K562 (cell line): ENCODE measurements around the gene ADAMTSL2. TPM values are rescaled to one million over a fixed set of nuclear protein-coding genes. Genes with fewer than 3 reads are reported as not detected.

Experiments
- CHD4 ChIP-seq: fragments of 200-600 bp; sonication (generic); IDR thresholded peaks from 3 replicates; pipeline ENCODE4 v1.6.1; 2012; ENCODE audit warnings: low read depth, mild to moderate bottlenecking, mixed read lengths, low read length, inconsistent platforms; ENCODE audit not compliant: insufficient read depth, insufficient replicate concordance, poor library complexity, severe bottlenecking
- MAFK ChIP-seq: IDR thresholded peaks from 2 replicates; pipeline ENCODE4 v1.6.1; 2011; ENCODE audit warnings: low read length, improper control_type of control experiment
- NCOA2 ChIP-seq, 2 experiments: fragments of 450-650 bp; IDR thresholded peaks; 2 replicates each; pipeline ENCODE4 v1.6.1; 2018; ENCODE audit warnings: mild to moderate bottlenecking in 2 of 2, moderate library complexity in 1 of 2; ENCODE audit not compliant: partially characterized antibody in 2 of 2
- NCOA6 ChIP-seq: fragments of 450-650 bp; IDR thresholded peaks from 2 replicates; pipeline ENCODE4 v1.6.1; 2017; ENCODE audit warnings: mild to moderate bottlenecking
- NR3C1 ChIP-seq: sonication (generic); formaldehyde crosslinking; IDR thresholded peaks from 2 replicates; pipeline ENCODE4 v1.8.1; 2022; ENCODE audit warnings: missing genetic modification reagents
- POLR2AphosphoS2 ChIP-seq: IDR thresholded peaks from 2 replicates; pipeline ENCODE4 v1.6.1; 2012; ENCODE audit warnings: low read length, improper control_type of control experiment
- POLR2AphosphoS5 ChIP-seq: IDR thresholded peaks from 2 replicates; pipeline ENCODE4 v1.6.1; 2011; ENCODE audit warnings: mild to moderate bottlenecking, low read depth, low read length, moderate library complexity; ENCODE audit not compliant: control insufficient read depth, insufficient read depth
- RB1 ChIP-seq: fragments of 450-650 bp; IDR thresholded peaks from 2 replicates; pipeline ENCODE4 v1.6.1; 2017; ENCODE audit warnings: low read depth, mild to moderate bottlenecking
- SOX6 ChIP-seq: fragments of 450-650 bp; IDR thresholded peaks from 2 replicates; pipeline ENCODE4 v1.6.1; 2014; ENCODE audit warnings: mild to moderate bottlenecking
- STAG1 ChIP-seq: sonication (generic); formaldehyde crosslinking; IDR thresholded peaks from 2 replicates; pipeline ENCODE4 v1.5.0; 2020; ENCODE audit warnings: missing genetic modification reagents, borderline replicate concordance
- TAL1 ChIP-seq: fragments of 450-650 bp; IDR thresholded peaks from 2 replicates; pipeline ENCODE4 v1.6.1; 2016; ENCODE audit warnings: mild to moderate bottlenecking
- ZNF324 ChIP-seq: fragments of 250-450 bp; sonication (Bioruptor Pico); IDR thresholded peaks from 2 replicates; pipeline ENCODE4 v1.4.0; 2020; ENCODE audit warnings: mild to moderate bottlenecking
- ZNF586 ChIP-seq: fragments of 450-650 bp; formaldehyde crosslinking; conservative IDR thresholded peaks from 2 replicates; pipeline ENCODE4 v1.4.0; 2020; ENCODE audit warnings: mild to moderate bottlenecking, moderate library complexity
- ZNF696 ChIP-seq: fragments of 250-450 bp; sonication (Bioruptor Pico); conservative IDR thresholded peaks from 2 replicates; pipeline ENCODE4 v1.4.0; 2020; ENCODE audit warnings: mild to moderate bottlenecking, moderate library complexity
- polyA plus RNA-seq, 8 experiments: library from polyadenylated mRNA; depleted of rRNA in 4 of 8; stranded (reverse) in 5 of 8; unstranded in 3 of 8; fragments of >200 nt; fragmentation: Nextera tagmentation in 2 of 8; fragmentation: Illumina TruSeq in 1 of 8; extraction: Ambion mirVana in 2 of 8; extraction: Trizol in 1 of 8; gene quantifications; 2 replicates each; pipeline versions ENCODE4 v1.2.1 to v1.2.3, GENCODE V29; 2011 to 2014; ENCODE audit warnings: inconsistent platforms in 1 of 8, missing spikeins in 1 of 8
- total RNA-seq, 7 experiments: library from RNA; depleted of rRNA in 6 of 7; stranded (reverse); fragments of >200 nt in 6 of 7; fragmentation: Illumina TruSeq in 2 of 7; extraction: Trizol in 2 of 7; gene quantifications; 2 replicates each; pipeline versions ENCODE4 v1.2.1 to v1.2.3, GENCODE V29; 2011 to 2021; ENCODE audit warnings: low replicate concordance in 1 of 7
- TF ChIP-seq, protein P1 (sequence below), 2 experiments: fragments of 450-650 bp in 1 of 2; IDR thresholded peaks; 2 replicates each; pipeline ENCODE4 v1.6.1; 2011 to 2017; ENCODE audit warnings: low read depth in 2 of 2, antibody characterized with exemption in 1 of 2, borderline replicate concordance in 1 of 2, low read length in 1 of 2, mild to moderate bottlenecking in 1 of 2, mixed read lengths in 1 of 2; ENCODE audit not compliant: control insufficient read depth in 1 of 2
- TF ChIP-seq, protein P2 (sequence below): fragments of 450-650 bp; formaldehyde crosslinking; IDR thresholded peaks from 2 replicates; pipeline ENCODE4 v1.4.0; 2022; ENCODE audit warnings: missing genetic modification characterization
- TF ChIP-seq, protein P3 (sequence below): fragments of 250-450 bp; sonication (Bioruptor Pico); IDR thresholded peaks from 2 replicates; pipeline ENCODE4 v1.9.0; 2021; ENCODE audit warnings: mild to moderate bottlenecking
- TF ChIP-seq, protein P4 (sequence below): IDR thresholded peaks from 3 replicates; pipeline ENCODE4 v1.6.1; 2011; ENCODE audit warnings: borderline replicate concordance, mild to moderate bottlenecking, moderate library complexity; ENCODE audit not compliant: insufficient read length; ENCODE audit errors: extremely low read depth
- TF ChIP-seq, protein P5 (sequence below): IDR thresholded peaks from 3 replicates; pipeline ENCODE4 v1.6.1; 2011; ENCODE audit warnings: borderline replicate concordance, mild to moderate bottlenecking; ENCODE audit not compliant: insufficient read length, insufficient read depth

Gene ADAMTSL2
- total and polyA plus RNA-seq, 9 of the 15 experiments (the other 6 are each of a cell fraction or from before 2014, with no cell fraction given): 0.04 TPM; not detected in 8

DNA sequence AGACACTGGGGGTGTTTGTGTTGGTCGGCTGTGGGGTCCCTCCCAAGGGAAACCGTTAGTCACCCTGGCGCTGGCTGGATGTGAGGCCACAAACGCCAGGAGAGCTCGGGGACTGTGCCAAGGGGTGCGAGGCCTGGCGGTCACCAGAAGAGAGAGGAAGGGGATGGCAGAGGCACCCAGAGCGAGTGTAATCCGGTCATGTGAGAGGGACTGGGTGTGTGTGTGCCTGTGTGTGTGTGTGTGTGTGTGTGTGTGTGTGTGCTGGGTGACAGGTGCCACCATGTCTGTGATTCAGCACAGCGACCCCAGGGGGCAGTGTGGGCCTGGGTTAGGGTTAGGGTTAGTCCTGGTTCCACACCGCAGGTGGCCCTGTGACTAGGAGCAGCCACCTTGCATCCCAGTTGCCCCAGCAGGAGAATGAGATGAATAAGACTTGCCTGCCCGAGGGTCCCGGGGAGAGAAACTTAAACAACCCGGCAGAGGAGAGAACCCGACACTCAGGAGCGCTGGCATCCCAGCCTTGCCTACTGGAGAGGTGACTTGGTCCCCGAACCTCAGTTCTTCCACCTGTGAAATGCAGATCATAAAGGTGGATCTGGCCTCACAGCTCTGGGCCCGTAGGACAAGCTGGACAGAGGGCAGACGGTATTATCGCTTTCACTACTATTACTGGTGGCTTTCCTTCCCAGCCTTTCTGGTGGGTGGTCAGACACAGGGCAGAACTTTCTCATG is 1.4 kb upstream of the ADAMTSL2 start (continued):
- TF ChIP-seq, protein P1, sequence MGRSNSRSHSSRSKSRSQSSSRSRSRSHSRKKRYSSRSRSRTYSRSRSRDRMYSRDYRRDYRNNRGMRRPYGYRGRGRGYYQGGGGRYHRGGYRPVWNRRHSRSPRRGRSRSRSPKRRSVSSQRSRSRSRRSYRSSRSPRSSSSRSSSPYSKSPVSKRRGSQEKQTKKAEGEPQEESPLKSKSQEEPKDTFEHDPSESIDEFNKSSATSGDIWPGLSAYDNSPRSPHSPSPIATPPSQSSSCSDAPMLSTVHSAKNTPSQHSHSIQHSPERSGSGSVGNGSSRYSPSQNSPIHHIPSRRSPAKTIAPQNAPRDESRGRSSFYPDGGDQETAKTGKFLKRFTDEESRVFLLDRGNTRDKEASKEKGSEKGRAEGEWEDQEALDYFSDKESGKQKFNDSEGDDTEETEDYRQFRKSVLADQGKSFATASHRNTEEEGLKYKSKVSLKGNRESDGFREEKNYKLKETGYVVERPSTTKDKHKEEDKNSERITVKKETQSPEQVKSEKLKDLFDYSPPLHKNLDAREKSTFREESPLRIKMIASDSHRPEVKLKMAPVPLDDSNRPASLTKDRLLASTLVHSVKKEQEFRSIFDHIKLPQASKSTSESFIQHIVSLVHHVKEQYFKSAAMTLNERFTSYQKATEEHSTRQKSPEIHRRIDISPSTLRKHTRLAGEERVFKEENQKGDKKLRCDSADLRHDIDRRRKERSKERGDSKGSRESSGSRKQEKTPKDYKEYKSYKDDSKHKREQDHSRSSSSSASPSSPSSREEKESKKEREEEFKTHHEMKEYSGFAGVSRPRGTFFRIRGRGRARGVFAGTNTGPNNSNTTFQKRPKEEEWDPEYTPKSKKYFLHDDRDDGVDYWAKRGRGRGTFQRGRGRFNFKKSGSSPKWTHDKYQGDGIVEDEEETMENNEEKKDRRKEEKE (IDR thresholded peaks at IDR 0.05; ENCODE audit: borderline replicate concordance in 1 of 2, control insufficient read depth in 1 of 2, low read depth in 2 of 2, low read length in 1 of 2): no peak
- TF ChIP-seq TAL1: no peak
- no peak for TF ChIP-seq NCOA2 (IDR thresholded peaks at IDR 0.05; ENCODE audit: partially characterized antibody in 2 of 2)
- no peak for TF ChIP-seq NR3C1 (CRISPR knock-in tag)
- no peak for TF ChIP-seq MAFK
- no peak for TF ChIP-seq POLR2AphosphoS5
- TF ChIP-seq, protein P2, sequence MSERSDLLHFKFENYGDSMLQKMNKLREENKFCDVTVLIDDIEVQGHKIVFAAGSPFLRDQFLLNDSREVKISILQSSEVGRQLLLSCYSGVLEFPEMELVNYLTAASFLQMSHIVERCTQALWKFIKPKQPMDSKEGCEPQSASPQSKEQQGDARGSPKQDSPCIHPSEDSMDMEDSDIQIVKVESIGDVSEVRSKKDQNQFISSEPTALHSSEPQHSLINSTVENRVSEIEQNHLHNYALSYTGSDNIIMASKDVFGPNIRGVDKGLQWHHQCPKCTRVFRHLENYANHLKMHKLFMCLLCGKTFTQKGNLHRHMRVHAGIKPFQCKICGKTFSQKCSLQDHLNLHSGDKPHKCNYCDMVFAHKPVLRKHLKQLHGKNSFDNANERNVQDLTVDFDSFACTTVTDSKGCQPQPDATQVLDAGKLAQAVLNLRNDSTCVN (CRISPR knock-in tag): 0 out of 2 replicates have a peak, but pooled peaks have one; percentile 45
- TF ChIP-seq NCOA6: no peak
- TF ChIP-seq, protein P3, sequence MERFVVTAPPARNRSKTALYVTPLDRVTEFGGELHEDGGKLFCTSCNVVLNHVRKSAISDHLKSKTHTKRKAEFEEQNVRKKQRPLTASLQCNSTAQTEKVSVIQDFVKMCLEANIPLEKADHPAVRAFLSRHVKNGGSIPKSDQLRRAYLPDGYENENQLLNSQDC (CRISPR knock-in tag): no peak
- TF ChIP-seq, protein P4, sequence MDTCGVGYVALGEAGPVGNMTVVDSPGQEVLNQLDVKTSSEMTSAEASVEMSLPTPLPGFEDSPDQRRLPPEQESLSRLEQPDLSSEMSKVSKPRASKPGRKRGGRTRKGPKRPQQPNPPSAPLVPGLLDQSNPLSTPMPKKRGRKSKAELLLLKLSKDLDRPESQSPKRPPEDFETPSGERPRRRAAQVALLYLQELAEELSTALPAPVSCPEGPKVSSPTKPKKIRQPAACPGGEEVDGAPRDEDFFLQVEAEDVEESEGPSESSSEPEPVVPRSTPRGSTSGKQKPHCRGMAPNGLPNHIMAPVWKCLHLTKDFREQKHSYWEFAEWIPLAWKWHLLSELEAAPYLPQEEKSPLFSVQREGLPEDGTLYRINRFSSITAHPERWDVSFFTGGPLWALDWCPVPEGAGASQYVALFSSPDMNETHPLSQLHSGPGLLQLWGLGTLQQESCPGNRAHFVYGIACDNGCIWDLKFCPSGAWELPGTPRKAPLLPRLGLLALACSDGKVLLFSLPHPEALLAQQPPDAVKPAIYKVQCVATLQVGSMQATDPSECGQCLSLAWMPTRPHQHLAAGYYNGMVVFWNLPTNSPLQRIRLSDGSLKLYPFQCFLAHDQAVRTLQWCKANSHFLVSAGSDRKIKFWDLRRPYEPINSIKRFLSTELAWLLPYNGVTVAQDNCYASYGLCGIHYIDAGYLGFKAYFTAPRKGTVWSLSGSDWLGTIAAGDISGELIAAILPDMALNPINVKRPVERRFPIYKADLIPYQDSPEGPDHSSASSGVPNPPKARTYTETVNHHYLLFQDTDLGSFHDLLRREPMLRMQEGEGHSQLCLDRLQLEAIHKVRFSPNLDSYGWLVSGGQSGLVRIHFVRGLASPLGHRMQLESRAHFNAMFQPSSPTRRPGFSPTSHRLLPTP: no peak
- no peak for TF ChIP-seq ZNF324 (CRISPR knock-in tag)
- TF ChIP-seq CHD4: no peak
- no peak for TF ChIP-seq ZNF696 (CRISPR knock-in tag)
- TF ChIP-seq, protein P5, sequence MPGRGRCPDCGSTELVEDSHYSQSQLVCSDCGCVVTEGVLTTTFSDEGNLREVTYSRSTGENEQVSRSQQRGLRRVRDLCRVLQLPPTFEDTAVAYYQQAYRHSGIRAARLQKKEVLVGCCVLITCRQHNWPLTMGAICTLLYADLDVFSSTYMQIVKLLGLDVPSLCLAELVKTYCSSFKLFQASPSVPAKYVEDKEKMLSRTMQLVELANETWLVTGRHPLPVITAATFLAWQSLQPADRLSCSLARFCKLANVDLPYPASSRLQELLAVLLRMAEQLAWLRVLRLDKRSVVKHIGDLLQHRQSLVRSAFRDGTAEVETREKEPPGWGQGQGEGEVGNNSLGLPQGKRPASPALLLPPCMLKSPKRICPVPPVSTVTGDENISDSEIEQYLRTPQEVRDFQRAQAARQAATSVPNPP: no peak
- TF ChIP-seq ZNF586 (CRISPR knock-in tag): no peak
- peak; percentile 19; the same call in 1 of the 2 replicates for TF ChIP-seq RB1
- TF ChIP-seq SOX6: no peak
- no peak for TF ChIP-seq POLR2AphosphoS2
- TF ChIP-seq STAG1 (CRISPR knock-in tag): peak; percentile 85
